K562 (cell line): ENCODE measurements around the gene GGNBP2. TPM values are rescaled to one million over a fixed set of nuclear protein-coding genes. Genes with fewer than 3 reads are reported as not detected.

ENCODE experiments used
- CEBPB ChIP-seq: fragments of 450-650 bp; IDR thresholded peaks from 2 replicates; pipeline ENCODE4 v1.6.1; 2016; ENCODE audit warnings: missing genetic modification characterization, missing compliant biosample characterization
- CREM ChIP-seq: IDR thresholded peaks from 2 replicates; pipeline ENCODE4 v1.6.1; 2014; ENCODE audit warnings: antibody characterized with exemption, low read depth
- ETS2 ChIP-seq: IDR thresholded peaks from 2 replicates; pipeline ENCODE4 v1.6.1; 2016; ENCODE audit warnings: borderline replicate concordance, missing genetic modification characterization, mild to moderate bottlenecking, moderate library complexity, missing compliant biosample characterization; ENCODE audit not compliant: poor library complexity, severe bottlenecking
- FOXP1 ChIP-seq: sonication (generic); formaldehyde crosslinking; IDR thresholded peaks from 2 replicates; pipeline ENCODE4 v1.8.0; 2022; ENCODE audit warnings: mild to moderate bottlenecking, missing genetic modification reagents
- HNRNPK ChIP-seq: fragments of 200-400 bp; formaldehyde crosslinking; IDR thresholded peaks from one replicate; pipeline ENCODE4 v1.6.1; 2018; ENCODE audit warnings: mild to moderate bottlenecking, low read depth, low read length; ENCODE audit not compliant: poor library complexity, severe bottlenecking
- POLR2G ChIP-seq: fragments of 200-400 bp; formaldehyde crosslinking; IDR thresholded peaks from 2 replicates; pipeline ENCODE4 v1.6.1; 2017; ENCODE audit warnings: low read depth, mild to moderate bottlenecking, antibody characterized with exemption, low read length, moderate library complexity
- PRMT5 ChIP-seq: sonication (generic); formaldehyde crosslinking; IDR thresholded peaks from 2 replicates; pipeline ENCODE4 v1.5.0; 2020; ENCODE audit warnings: missing genetic modification reagents
- SAFB ChIP-seq: fragments of 200-400 bp; formaldehyde crosslinking; IDR thresholded peaks from 2 replicates; pipeline ENCODE4 v1.6.1; 2017; ENCODE audit warnings: low read depth, low read length, borderline replicate concordance
- ZNF197 ChIP-seq: fragments of 200-800 bp; sonication (Bioruptor generic); IDR thresholded peaks from 2 replicates; pipeline ENCODE4 v1.6.1; 2016; ENCODE audit warnings: low read depth, missing genetic modification characterization, missing compliant biosample characterization
- ZNF3 ChIP-seq: fragments of 250-450 bp; sonication (Bioruptor Pico); IDR thresholded peaks from 2 replicates; pipeline ENCODE4 v1.5.0; 2021; ENCODE audit warnings: mild to moderate bottlenecking, moderate library complexity
- ZNF75A ChIP-seq: fragments of 450-650 bp; formaldehyde crosslinking; IDR thresholded peaks from 2 replicates; pipeline ENCODE4 v1.4.0; 2020; ENCODE audit warnings: mild to moderate bottlenecking
- polyA plus RNA-seq, 8 experiments: library from polyadenylated mRNA; depleted of rRNA in 4 of 8; stranded (reverse) in 5 of 8; unstranded in 3 of 8; fragments of >200 nt; fragmentation: Nextera tagmentation in 2 of 8; fragmentation: Illumina TruSeq in 1 of 8; extraction: Ambion mirVana in 2 of 8; extraction: Trizol in 1 of 8; gene quantifications; 2 replicates each; pipeline versions ENCODE4 v1.2.1 to v1.2.3, GENCODE V29; 2011 to 2014; ENCODE audit warnings: inconsistent platforms in 1 of 8, missing spikeins in 1 of 8
- total RNA-seq, 7 experiments: library from RNA; depleted of rRNA in 6 of 7; stranded (reverse); fragments of >200 nt in 6 of 7; fragmentation: Illumina TruSeq in 2 of 7; extraction: Trizol in 2 of 7; gene quantifications; 2 replicates each; pipeline versions ENCODE4 v1.2.1 to v1.2.3, GENCODE V29; 2011 to 2021; ENCODE audit warnings: low replicate concordance in 1 of 7
- TF ChIP-seq, protein P1 (sequence below), 2 experiments: fragments of 450-650 bp; formaldehyde crosslinking in 1 of 2; IDR thresholded peaks; 2 replicates each; pipeline versions ENCODE4 v1.4.0 to v1.6.1; 2014 to 2020; ENCODE audit warnings: mild to moderate bottlenecking in 2 of 2, borderline replicate concordance in 1 of 2, low read depth in 1 of 2
- TF ChIP-seq, protein P2 (sequence below): sonication (generic); formaldehyde crosslinking; IDR thresholded peaks from 2 replicates; pipeline ENCODE4 v1.8.0; 2022; ENCODE audit warnings: mild to moderate bottlenecking, missing genetic modification reagents
- TF ChIP-seq, protein P3 (sequence below): sonication (generic); formaldehyde crosslinking; IDR thresholded peaks from 2 replicates; pipeline ENCODE4 v1.8.0; 2022; ENCODE audit warnings: missing genetic modification reagents, mild to moderate bottlenecking, borderline replicate concordance
- TF ChIP-seq, protein P4 (sequence below): fragments of 450-650 bp; IDR thresholded peaks from 2 replicates; pipeline ENCODE4 v1.6.1; 2016

Gene GGNBP2
- total and polyA plus RNA-seq, 9 of the 15 experiments (the other 6 are each of a cell fraction or from before 2014, with no cell fraction given), result 35.7 to 96.6 (median 64.1) TPM

DNA sequence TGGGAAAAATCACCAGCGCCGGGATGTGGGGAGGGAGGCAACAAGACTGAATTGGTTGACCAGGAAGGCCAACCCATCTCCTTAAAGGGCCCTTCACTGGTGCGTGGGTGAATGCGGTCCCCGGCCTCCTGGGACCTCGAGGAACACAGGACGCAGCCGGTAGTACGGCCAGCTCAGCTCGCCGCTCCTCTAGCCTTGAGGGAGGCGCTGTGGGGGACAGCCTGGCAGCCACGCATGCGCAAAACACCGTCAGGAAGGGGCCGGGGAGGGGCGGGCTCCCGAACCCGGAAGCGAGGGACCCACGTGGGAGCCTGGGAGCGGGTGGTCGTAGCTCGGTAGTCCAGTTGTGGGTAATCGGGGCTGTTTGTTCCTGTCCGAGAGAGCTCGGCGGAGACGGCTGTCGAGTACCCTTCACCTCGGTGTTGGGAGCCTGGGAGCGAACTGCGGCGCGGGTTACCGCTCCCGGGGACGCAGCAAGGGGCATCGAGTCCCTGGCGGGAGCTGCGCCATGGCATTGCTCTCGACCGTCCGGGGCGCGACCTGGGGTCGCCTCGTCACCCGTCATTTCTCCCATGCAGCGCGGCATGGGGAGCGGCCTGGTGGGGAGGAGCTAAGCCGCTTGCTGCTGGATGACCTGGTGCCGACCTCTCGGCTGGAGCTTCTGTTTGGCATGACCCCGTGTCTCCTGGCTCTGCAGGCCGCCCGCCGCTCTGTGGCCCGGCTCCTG is 56.7 kb downstream of the GGNBP2 start, which contains the start of gene MRM1 (continued):
- TF ChIP-seq, protein P1, sequence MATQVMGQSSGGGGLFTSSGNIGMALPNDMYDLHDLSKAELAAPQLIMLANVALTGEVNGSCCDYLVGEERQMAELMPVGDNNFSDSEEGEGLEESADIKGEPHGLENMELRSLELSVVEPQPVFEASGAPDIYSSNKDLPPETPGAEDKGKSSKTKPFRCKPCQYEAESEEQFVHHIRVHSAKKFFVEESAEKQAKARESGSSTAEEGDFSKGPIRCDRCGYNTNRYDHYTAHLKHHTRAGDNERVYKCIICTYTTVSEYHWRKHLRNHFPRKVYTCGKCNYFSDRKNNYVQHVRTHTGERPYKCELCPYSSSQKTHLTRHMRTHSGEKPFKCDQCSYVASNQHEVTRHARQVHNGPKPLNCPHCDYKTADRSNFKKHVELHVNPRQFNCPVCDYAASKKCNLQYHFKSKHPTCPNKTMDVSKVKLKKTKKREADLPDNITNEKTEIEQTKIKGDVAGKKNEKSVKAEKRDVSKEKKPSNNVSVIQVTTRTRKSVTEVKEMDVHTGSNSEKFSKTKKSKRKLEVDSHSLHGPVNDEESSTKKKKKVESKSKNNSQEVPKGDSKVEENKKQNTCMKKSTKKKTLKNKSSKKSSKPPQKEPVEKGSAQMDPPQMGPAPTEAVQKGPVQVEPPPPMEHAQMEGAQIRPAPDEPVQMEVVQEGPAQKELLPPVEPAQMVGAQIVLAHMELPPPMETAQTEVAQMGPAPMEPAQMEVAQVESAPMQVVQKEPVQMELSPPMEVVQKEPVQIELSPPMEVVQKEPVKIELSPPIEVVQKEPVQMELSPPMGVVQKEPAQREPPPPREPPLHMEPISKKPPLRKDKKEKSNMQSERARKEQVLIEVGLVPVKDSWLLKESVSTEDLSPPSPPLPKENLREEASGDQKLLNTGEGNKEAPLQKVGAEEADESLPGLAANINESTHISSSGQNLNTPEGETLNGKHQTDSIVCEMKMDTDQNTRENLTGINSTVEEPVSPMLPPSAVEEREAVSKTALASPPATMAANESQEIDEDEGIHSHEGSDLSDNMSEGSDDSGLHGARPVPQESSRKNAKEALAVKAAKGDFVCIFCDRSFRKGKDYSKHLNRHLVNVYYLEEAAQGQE (IDR thresholded peaks at IDR 0.05; ENCODE audit: borderline replicate concordance), result peak; percentile 39; the same call in 1 of the 2 replicates
- TF ChIP-seq, protein P1 (CRISPR knock-in tag; IDR thresholded peaks at IDR 0.05; ENCODE audit: low read depth), result peak; percentile 78
- TF ChIP-seq CEBPB (tag) (no peak), PRMT5 (CRISPR knock-in tag) (no peak), FOXP1 (CRISPR knock-in tag) (no peak), POLR2G (peak; percentile 89), ZNF197 (no peak), HNRNPK (no peak), ETS2 (no peak), SAFB (no peak), ZNF3 (no peak), CREM (peak; percentile 55), ZNF75A (CRISPR knock-in tag) (no peak)
- TF ChIP-seq, protein P2, sequence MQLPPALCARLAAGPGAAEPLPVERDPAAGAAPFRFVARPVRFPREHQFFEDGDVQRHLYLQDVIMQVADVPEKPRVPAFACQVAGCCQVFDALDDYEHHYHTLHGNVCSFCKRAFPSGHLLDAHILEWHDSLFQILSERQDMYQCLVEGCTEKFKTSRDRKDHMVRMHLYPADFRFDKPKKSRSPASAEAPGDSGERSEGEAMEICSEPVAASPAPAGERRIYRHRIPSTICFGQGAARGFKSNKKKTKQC (CRISPR knock-in tag), result peak; percentile 35; the same call in 1 of the 2 replicates
- TF ChIP-seq, protein P3, sequence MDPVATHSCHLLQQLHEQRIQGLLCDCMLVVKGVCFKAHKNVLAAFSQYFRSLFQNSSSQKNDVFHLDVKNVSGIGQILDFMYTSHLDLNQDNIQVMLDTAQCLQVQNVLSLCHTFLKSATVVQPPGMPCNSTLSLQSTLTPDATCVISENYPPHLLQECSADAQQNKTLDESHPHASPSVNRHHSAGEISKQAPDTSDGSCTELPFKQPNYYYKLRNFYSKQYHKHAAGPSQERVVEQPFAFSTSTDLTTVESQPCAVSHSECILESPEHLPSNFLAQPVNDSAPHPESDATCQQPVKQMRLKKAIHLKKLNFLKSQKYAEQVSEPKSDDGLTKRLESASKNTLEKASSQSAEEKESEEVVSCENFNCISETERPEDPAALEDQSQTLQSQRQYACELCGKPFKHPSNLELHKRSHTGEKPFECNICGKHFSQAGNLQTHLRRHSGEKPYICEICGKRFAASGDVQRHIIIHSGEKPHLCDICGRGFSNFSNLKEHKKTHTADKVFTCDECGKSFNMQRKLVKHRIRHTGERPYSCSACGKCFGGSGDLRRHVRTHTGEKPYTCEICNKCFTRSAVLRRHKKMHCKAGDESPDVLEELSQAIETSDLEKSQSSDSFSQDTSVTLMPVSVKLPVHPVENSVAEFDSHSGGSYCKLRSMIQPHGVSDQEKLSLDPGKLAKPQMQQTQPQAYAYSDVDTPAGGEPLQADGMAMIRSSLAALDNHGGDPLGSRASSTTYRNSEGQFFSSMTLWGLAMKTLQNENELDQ, result no peak
- TF ChIP-seq, protein P4, sequence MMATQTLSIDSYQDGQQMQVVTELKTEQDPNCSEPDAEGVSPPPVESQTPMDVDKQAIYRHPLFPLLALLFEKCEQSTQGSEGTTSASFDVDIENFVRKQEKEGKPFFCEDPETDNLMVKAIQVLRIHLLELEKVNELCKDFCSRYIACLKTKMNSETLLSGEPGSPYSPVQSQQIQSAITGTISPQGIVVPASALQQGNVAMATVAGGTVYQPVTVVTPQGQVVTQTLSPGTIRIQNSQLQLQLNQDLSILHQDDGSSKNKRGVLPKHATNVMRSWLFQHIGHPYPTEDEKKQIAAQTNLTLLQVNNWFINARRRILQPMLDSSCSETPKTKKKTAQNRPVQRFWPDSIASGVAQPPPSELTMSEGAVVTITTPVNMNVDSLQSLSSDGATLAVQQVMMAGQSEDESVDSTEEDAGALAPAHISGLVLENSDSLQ, result no peak
